Astrocyte of the cerebellum (primary cell): ENCODE measurements around the gene TACR1.
"Not testable (repeated sequence)": the region's sequence is repeated elsewhere in the genome, so short reads cannot be mapped to it uniquely, and the experiment has no call there.

ENCODE experiments used
- DNase-seq: peaks from one replicate; pipeline ENCODE4 v3.0.0-alpha.2; 2011; ENCODE audit warnings: low read depth
- H3K4me3 ChIP-seq: 2 replicates; pipeline ENCODE4 v1.5.1; 2011; ENCODE audit warnings: mild to moderate bottlenecking, low read depth, low read length, moderate library complexity
- in situ Hi-C: cut with HindIII; loops from 2 replicates; pipeline ENCODE4 v1.10.0; 2017; ENCODE audit warnings: low sequenced_read_pairs
- TF ChIP-seq, protein P1 (sequence below): IDR thresholded peaks from 2 replicates; pipeline ENCODE4 v1.5.1; 2012; ENCODE audit warnings: low read length, low read depth, moderate library complexity, mild to moderate bottlenecking; ENCODE audit errors: missing control alignments

Gene TACR1

GRCh38 chr2:75199428-75200011 is at the start of gene TACR1:
TSS of gene TACR1 (minus strand) at chr2:75199520. CDS start at chr2:75198934, 586 bp downstream.
- TF ChIP-seq, protein P1, sequence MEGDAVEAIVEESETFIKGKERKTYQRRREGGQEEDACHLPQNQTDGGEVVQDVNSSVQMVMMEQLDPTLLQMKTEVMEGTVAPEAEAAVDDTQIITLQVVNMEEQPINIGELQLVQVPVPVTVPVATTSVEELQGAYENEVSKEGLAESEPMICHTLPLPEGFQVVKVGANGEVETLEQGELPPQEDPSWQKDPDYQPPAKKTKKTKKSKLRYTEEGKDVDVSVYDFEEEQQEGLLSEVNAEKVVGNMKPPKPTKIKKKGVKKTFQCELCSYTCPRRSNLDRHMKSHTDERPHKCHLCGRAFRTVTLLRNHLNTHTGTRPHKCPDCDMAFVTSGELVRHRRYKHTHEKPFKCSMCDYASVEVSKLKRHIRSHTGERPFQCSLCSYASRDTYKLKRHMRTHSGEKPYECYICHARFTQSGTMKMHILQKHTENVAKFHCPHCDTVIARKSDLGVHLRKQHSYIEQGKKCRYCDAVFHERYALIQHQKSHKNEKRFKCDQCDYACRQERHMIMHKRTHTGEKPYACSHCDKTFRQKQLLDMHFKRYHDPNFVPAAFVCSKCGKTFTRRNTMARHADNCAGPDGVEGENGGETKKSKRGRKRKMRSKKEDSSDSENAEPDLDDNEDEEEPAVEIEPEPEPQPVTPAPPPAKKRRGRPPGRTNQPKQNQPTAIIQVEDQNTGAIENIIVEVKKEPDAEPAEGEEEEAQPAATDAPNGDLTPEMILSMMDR, result peak; percentile 77
- DNase-seq, result peak; percentile 40
- peak within 1 kb of the TSS; percentile 45 for H3K4me3 ChIP-seq
- in situ Hi-C loops, result loop anchor here (5.0 kb wide), 2 partner anchors 43 to 57 kb away; no protein-coding TSS in a partner anchor

DNA sequence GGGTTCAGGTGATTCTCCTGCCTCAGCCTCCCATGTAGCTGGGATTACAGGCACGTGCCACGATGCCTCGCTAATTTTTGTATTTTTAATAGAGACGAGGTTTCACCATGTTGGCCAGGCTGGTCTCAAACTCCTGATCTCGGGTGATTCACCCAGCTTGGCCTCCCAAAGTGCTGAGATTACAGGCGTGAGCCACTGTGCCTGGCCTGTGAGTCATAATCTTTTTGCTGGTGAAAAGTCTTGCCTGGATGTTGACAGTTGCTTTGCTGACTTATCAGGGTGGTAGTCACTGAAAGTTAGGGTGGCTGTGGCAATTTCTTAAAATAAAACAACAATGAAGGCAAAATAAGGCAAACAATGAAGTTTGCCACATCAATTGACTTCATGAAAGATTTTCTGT is 49.3 kb upstream of the TACR1 start:
- H3K4me3 ChIP-seq, DNase-seq, in situ Hi-C loops: not testable (repeated sequence)

- in situ Hi-C loops, result no loop called here
- DNase-seq, result no peak
- TF ChIP-seq, protein P1, result no peak
Measured at GRCh38 chr2:75246441-75247167, 47.3 kb upstream of the TACR1 start.

DNA sequence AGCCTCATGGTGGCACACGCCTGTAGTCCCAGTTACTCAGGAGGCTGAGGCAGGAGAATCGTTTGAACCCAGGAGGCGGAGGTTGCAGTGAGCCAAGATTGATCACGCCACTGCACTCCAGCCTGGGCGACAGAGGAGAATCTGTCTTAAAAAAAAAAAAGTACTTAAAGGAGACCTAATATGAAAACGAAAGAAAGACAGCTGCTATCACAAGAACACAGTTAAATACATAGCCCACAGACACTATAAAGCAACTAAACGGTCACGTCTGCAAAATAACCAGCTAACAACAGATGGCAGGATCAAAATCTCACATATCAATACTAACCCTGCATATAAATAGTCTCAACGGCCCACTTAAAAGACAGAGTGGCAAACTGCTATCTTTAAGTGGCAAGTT is 43.9 kb upstream of the TACR1 start:
- TF ChIP-seq, protein P1, result no peak
- in situ Hi-C loops, result loop anchor here (5.0 kb wide), 2 partner anchors 46 to 101 kb away; partner anchors contain the start of gene TACR1
- DNase-seq, result no peak
- no peak overlapping the region for H3K4me3 ChIP-seq

More at GRCh38 chr2:75246441-75247167, 47.3 kb upstream of the TACR1 start:
- no peak overlapping the region for H3K4me3 ChIP-seq

- TF ChIP-seq, protein P1, result peak; percentile 13
- H3K4me3 ChIP-seq, result no peak overlapping the region
- in situ Hi-C loops, result loop anchor here (5.0 kb wide), 2 partner anchors 44 to 99 kb away; partner anchors contain the start of gene TACR1
- no peak for DNase-seq
Measured at GRCh38 chr2:75241696-75242095, 42.4 kb upstream of the TACR1 start.

DNA sequence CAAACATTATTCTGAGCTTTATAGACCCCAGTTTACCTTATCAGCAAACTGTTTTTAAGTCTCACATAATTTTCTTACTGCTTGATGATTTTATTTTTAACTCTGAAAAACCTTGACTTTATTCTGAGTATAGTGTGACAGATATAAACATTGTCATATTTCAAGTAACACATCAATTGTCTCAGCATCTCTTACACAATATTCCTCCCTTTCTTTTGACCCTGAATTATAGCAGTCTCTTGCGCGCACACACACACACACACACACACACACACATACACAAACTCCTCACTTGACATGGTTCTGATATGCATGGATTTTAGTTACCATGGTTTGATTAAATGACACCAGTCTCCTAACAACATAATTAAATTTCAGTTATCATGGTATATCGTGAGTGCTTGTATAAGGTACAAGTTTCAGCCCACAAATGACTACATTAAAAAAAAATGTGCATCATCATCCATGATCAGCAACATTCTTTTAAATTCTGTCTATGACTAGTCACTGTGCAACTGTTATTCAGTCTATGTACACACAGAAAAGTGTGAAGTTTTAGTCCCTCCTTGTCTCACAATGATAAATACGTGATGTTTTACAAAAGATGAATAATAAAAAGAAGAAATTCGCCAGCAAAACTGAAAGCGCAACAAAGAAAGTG is 39.5 kb upstream of the TACR1 start:
- DNase-seq, result no peak
- in situ Hi-C loops, result no loop called here

More for the DNA sequence above, 39.5 kb upstream of the TACR1 start:
- no peak overlapping the region for H3K4me3 ChIP-seq
- TF ChIP-seq, protein P1, result no peak
